Measurements from ENCODE around the gene SKIC8. TPM values are rescaled to one million over a fixed set of nuclear protein-coding genes. Genes with fewer than 3 reads are reported as not detected.

The SKIC8 gene
- total RNA-seq, 2 donors from 2014 or later: 29.8 to 38.6 TPM

- no peak for TF ChIP-seq CTCF (IDR thresholded peaks at IDR 0.05)
- Histone ChIP-seq H3K27ac (no peak overlapping the region), H3K9me3 (no peaks in the 10 kb centered on the region)
These were observed 54.5 kb downstream of the SKIC8 start for GRCh38 chr15:78244893-78245292.

GRCh38 chr15:78244101-78244500, 55.3 kb downstream of the SKIC8 start:
- Histone ChIP-seq H3K27ac (no peak overlapping the region), H3K27me3 (no peaks in the 10 kb centered on the region), H3K9me3 (no peaks in the 10 kb centered on the region), H3K4me3 (no peak overlapping the region), H3K36me3 (no peaks in the 10 kb centered on the region), H3K4me1 (peaks cover 0 to 10% of the 10 kb centered on the region in 2 donors)
- DNase-seq (ENCODE audit: low spot score): no peak
- TF ChIP-seq CTCF (IDR thresholded peaks at IDR 0.05): no peak

More at GRCh38 chr15:78244893-78245292, 54.5 kb downstream of the SKIC8 start:
- Histone ChIP-seq H3K36me3 (no peaks in the 10 kb centered on the region), H3K4me1 (peaks cover 0 to 10% of the 10 kb centered on the region in 2 donors), H3K27me3 (no peaks in the 10 kb centered on the region), H3K4me3 (no peak overlapping the region)
- DNase-seq (ENCODE audit: low spot score): no peak

GRCh38 chr15:78243491-78243941, 55.9 kb downstream of the SKIC8 start:
- Histone ChIP-seq H3K4me1 (peaks cover 0 to 10% of the 10 kb centered on the region in 2 donors), H3K27ac (no peak overlapping the region), H3K9me3 (no peaks in the 10 kb centered on the region), H3K4me3 (no peak overlapping the region), H3K36me3 (no peaks in the 10 kb centered on the region), H3K27me3 (no peaks in the 10 kb centered on the region)
- TF ChIP-seq CTCF (IDR thresholded peaks at IDR 0.05): no peak
- DNase-seq (ENCODE audit: low spot score): no peak

GRCh38 chr15:78243058-78243457, 56.4 kb downstream of the SKIC8 start:
- H3K27me3 ChIP-seq: no peaks in the 10 kb centered on the region
- TF ChIP-seq CTCF (IDR thresholded peaks at IDR 0.05): no peak
- DNase-seq (ENCODE audit: low spot score): no peak
- H3K27ac ChIP-seq: no peak overlapping the region
- no peaks in the 10 kb centered on the region for H3K9me3 ChIP-seq
- no peaks in the 10 kb centered on the region for H3K36me3 ChIP-seq
- peaks cover 0 to 10% of the 10 kb centered on the region in 2 donors for H3K4me1 ChIP-seq
- no peak overlapping the region for H3K4me3 ChIP-seq

- Histone ChIP-seq H3K4me3 (no peak overlapping the region), H3K9me3 (no peaks in the 10 kb centered on the region), H3K27me3 (no peaks in the 10 kb centered on the region), H3K4me1 (peaks cover 0 to 10% of the 10 kb centered on the region in 2 donors), H3K27ac (no peak overlapping the region), H3K36me3 (no peaks in the 10 kb centered on the region)
- no peak for DNase-seq (ENCODE audit: low spot score)
- TF ChIP-seq CTCF (IDR thresholded peaks at IDR 0.05): peak in 1 of 2 donors; percentile 35
These were observed 57.3 kb downstream of the SKIC8 start for GRCh38 chr15:78242128-78242527.

GRCh38 chr15:78241017-78241416, 58.4 kb downstream of the SKIC8 start:
- H3K27ac ChIP-seq: no peak overlapping the region
- H3K36me3 ChIP-seq: no peaks in the 10 kb centered on the region
- H3K27me3 ChIP-seq: no peaks in the 10 kb centered on the region
- TF ChIP-seq CTCF (IDR thresholded peaks at IDR 0.05): peak; percentile 69 to 92
- no peak overlapping the region for H3K4me3 ChIP-seq
- peaks cover 0 to 10% of the 10 kb centered on the region in 2 donors for H3K4me1 ChIP-seq
- no peaks in the 10 kb centered on the region for H3K9me3 ChIP-seq
- DNase-seq (ENCODE audit: low spot score): peak; percentile 87
